ENCODE data around the gene CPLX3.

Gene CPLX3

GRCh38 chr15:74833376-74834107 is 7.1 kb downstream of the CPLX3 start:
- no peak for TF ChIP-seq CTCF (conservative IDR thresholded peaks at IDR 0.05; ENCODE audit: low read depth, low read length)
- H3K4me3 ChIP-seq (ENCODE audit: low read depth, low read length), result no peak overlapping the region
- no peak for DNase-seq (ENCODE audit: low read depth)

DNA sequence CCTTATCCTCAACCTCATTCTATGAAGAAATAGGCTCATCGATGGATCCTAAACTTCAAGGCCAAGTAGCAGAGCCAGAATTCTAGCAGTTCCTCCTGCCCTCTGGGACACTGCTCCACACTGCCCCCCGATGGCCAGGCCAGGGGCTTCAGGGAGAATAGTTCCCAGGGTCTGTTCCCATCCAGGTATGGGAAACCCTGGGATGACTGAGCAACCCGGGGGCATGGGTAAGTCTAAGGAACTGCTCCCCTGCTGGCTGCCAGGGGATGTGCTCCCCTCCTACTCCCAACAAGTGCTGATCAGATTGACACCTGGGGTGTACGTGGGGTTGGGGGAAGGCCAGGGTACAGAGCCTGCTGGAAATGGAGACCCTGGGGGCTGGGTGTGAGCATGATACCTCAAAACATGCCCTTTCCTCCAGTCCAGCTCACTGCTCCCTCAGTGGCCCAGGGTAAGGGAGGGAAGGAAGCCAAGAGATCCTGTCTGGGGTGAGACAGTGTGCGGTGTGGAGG is 8.9 kb downstream of the CPLX3 start:
- TF ChIP-seq CTCF (conservative IDR thresholded peaks at IDR 0.05; ENCODE audit: low read depth, low read length), result peak; percentile 89
- DNase-seq (ENCODE audit: low read depth), result peak; percentile 54
- H3K4me3 ChIP-seq (ENCODE audit: low read depth, low read length), result no peak overlapping the region

DNA sequence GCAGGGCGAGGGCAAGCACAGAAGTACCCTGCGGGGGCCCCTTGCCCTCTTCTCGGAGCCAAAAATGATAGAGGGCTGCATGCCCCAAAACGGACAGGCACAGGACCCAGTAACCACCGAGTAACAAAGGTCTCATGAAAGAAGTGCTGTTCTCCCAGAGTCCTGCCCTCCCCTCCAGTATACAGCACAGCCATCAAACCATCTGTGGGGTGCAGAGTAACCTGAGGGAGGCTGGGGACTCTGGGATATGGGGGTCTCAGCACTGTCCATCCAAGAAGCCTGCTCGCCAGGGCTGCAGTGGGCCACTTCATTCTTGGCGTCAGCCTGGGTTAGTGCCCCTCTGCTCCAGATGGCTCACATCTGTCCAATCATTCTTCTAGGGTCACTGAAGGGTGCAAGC is 10.4 kb downstream of the CPLX3 start:
- no peak for TF ChIP-seq CTCF (conservative IDR thresholded peaks at IDR 0.05; ENCODE audit: low read depth, low read length)
- DNase-seq (ENCODE audit: low read depth), result no peak

DNA sequence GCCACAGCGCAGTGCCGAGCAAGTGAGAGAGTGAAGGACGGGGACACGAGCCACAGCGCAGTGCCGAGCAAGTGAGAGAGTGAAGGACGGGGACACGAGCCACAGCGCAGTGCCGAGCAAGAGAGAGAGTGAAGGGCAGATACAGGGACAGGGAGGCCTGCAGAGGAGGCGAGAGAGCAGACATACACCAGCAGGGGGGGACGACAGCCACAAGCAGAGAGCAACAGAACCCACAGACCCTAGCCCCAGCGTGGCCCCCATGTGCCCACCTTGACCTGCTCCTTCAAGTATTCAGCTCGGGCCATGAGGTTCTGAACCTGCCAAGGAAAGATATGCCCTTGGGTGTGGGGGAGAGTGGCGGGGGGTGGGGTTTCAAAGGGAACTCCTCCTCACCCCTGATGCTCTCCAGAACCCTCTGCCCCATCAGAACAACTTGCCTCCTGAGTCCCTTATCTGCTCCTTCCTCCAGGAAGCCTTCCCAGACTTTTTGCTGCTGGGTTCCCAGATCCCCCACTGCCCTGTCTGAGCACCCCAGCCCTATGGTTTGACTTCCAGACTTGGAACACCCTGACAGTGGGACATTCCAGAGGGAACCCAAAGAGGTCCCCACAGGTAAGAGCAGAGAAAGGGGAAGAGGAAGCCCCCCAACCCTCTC is 11.2 kb downstream of the CPLX3 start:
- no peak overlapping the region for H3K4me3 ChIP-seq (ENCODE audit: low read depth, low read length)
- no peak for DNase-seq (ENCODE audit: low read depth)
- TF ChIP-seq CTCF (conservative IDR thresholded peaks at IDR 0.05; ENCODE audit: low read depth, low read length), result peak; percentile 26

More for the DNA sequence above, 10.4 kb downstream of the CPLX3 start:
- no peak overlapping the region for H3K4me3 ChIP-seq (ENCODE audit: low read depth, low read length)

DNA sequence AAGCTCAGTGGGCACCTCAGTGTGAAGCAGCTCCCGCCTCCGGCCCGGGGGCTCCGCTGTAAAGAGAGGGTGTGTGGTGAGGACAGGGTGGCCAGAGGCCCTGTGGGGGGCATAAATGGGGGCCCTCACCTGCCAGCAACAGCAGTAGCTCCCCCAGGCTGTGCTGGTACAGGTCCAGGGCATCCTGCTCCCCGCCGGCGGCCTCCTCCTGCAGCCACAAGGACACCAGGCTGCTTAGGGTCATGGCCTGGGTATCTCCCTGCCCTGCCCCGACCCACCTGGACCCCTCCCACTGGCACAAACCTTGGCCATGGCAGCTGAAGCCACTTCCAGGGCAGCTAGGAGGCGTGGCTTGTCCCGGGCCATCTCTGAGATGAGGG is 11.7 kb downstream of the CPLX3 start:
- no peak overlapping the region for H3K4me3 ChIP-seq (ENCODE audit: low read depth, low read length)
- no peak for TF ChIP-seq CTCF (conservative IDR thresholded peaks at IDR 0.05; ENCODE audit: low read depth, low read length)
- no peak for DNase-seq (ENCODE audit: low read depth)

- H3K4me3 ChIP-seq (ENCODE audit: low read depth, low read length), result no peak overlapping the region
- TF ChIP-seq CTCF (conservative IDR thresholded peaks at IDR 0.05; ENCODE audit: low read depth, low read length), result no peak
- DNase-seq (ENCODE audit: low read depth), result no peak
These were observed 12.5 kb downstream of the CPLX3 start for GRCh38 chr15:74838746-74839525.

Measured in choroid plexus epithelial cell (primary cell).